SU-DHL-6 (cell line): ENCODE measurements around the gene COMT.

Source experiments
- H2AFZ ChIP-seq: fragments of 200-600 bp; sonication (generic); 2 replicates; pipeline ENCODE4 v1.6.1; 2014; ENCODE audit warnings: low read depth, mild to moderate bottlenecking, moderate library complexity, mixed read lengths, antibody characterized with exemption, low read length; ENCODE audit not compliant: severe bottlenecking
- H3F3A ChIP-seq: fragments of 200-600 bp; shearing (Covaris generic); 2 replicates; pipeline ENCODE4 v1.6.0; 2016; ENCODE audit warnings: antibody characterized with exemption, mild to moderate bottlenecking; ENCODE audit not compliant: insufficient read depth
- H3K27ac ChIP-seq: fragments of 200-600 bp; sonication (generic); 2 replicates; pipeline ENCODE4 v1.5.1; 2016; ENCODE audit warnings: low read depth, mild to moderate bottlenecking, low read length, moderate library complexity, mixed read lengths
- H3K27me3 ChIP-seq: fragments of 200-600 bp; sonication (generic), shearing (Covaris generic); 2 replicates; pipeline ENCODE4 v1.6.0; 2014; ENCODE audit warnings: mild to moderate bottlenecking, low read length
- H3K36me3 ChIP-seq: fragments of 200-600 bp; sonication (generic); 2 replicates; pipeline ENCODE4 v1.6.1; 2014; ENCODE audit warnings: mild to moderate bottlenecking, low read length, mixed read lengths
- H3K4me2 ChIP-seq: fragments of 300-600, 200-600 bp; shearing (Covaris generic), sonication (generic); 2 replicates; pipeline ENCODE4 v1.6.0; 2014; ENCODE audit warnings: low read length, low read depth, mild to moderate bottlenecking; ENCODE audit not compliant: poor library complexity, severe bottlenecking
- H3K4me3 ChIP-seq: fragments of 200-600 bp; sonication (generic); 2 replicates; pipeline ENCODE4 v1.5.1; 2014; ENCODE audit warnings: antibody characterized with exemption, low read length, mild to moderate bottlenecking, mixed read lengths; ENCODE audit not compliant: insufficient read depth, poor library complexity, severe bottlenecking
- H3K79me2 ChIP-seq: fragments of 200-600 bp; sonication (generic); 2 replicates; pipeline ENCODE4 v1.6.1; 2014; ENCODE audit warnings: mild to moderate bottlenecking, low read length, moderate library complexity; ENCODE audit not compliant: insufficient read depth
- H3K9ac ChIP-seq: fragments of 200-600 bp; sonication (generic); 2 replicates; pipeline ENCODE4 v1.7.0; 2014; ENCODE audit warnings: mild to moderate bottlenecking, low read length
- H3K9me2 ChIP-seq: fragments of 200-600 bp; sonication (generic); replicated peaks from 2 replicates; pipeline ENCODE4 v1.6.1; 2014; ENCODE audit warnings: low read length; ENCODE audit not compliant: insufficient read depth
- H3K9me3 ChIP-seq: fragments of 200-600 bp; sonication (generic); 2 replicates; pipeline ENCODE4 v1.6.1; 2014; ENCODE audit warnings: low read length, mixed read lengths; ENCODE audit not compliant: insufficient read depth
- H4K20me1 ChIP-seq: fragments of 200-600 bp; sonication (generic); 2 replicates; pipeline ENCODE4 v1.6.1; 2014; ENCODE audit warnings: low read depth, mild to moderate bottlenecking, antibody characterized with exemption, low read length, moderate library complexity, mixed read lengths
- EZH2phosphoT487 ChIP-seq: fragments of 200-600 bp; sonication (generic), shearing (Covaris generic); conservative IDR thresholded peaks from 2 replicates; pipeline ENCODE4 v1.6.1; 2018; ENCODE audit warnings: mild to moderate bottlenecking, antibody characterized with exemption, low read length, moderate library complexity, mixed read lengths
- TF ChIP-seq, protein P1 (sequence below): fragments of 200-600 bp; sonication (generic); IDR thresholded peaks from one replicate; pipeline ENCODE4 v1.5.1; 2017; ENCODE audit warnings: antibody characterized with exemption, mild to moderate bottlenecking, low read length, moderate library complexity; ENCODE audit not compliant: insufficient read depth, poor library complexity, severe bottlenecking

The COMT gene

DNA sequence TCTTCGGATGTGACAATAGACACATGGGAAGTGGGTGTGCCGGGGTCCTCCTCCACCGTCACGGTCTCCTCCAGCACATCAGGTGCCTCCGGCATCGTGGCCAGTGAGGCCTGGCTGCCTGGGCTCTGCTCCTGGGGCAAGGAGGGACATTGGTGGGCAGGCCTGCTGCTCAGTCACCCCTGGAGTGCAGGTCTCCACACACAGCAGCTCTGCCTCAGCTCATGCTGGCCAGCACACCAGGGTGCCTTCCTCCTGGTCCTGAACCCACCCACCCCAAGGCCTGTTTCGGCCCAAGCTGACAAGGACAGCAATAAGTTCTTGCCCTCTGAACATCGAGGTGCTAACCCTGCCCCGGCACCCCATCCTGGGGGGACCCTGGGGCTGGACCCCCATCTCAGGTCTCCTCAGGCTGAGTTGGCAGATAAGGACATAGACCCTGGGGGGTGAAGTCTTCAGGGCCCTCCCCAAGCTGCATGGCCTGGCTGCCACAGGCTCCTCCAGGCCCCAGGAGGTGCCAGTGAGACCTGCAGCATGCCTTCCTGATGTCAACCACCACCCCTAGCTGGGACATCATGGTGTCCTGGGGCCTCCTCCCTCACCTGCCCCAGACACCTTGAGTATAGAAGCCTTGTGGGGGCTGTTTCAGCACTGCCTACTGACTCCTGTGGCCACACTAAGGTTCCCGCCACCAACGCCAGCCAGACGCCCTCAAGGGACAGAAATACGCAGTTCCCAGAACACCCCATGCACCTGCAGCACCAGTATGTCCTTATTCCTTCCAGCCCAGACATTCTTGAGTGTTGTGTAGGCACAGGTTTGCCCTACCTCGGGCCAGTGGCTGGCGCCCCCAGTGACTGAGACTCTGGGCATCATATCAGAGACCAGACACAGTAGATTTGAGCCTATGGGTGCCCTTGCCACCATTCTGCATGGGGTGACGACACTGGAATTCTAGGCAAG is 40.7 kb downstream of the COMT start:
- H4K20me1 ChIP-seq: no peaks in the 10 kb centered on the region
- TF ChIP-seq, protein P1, sequence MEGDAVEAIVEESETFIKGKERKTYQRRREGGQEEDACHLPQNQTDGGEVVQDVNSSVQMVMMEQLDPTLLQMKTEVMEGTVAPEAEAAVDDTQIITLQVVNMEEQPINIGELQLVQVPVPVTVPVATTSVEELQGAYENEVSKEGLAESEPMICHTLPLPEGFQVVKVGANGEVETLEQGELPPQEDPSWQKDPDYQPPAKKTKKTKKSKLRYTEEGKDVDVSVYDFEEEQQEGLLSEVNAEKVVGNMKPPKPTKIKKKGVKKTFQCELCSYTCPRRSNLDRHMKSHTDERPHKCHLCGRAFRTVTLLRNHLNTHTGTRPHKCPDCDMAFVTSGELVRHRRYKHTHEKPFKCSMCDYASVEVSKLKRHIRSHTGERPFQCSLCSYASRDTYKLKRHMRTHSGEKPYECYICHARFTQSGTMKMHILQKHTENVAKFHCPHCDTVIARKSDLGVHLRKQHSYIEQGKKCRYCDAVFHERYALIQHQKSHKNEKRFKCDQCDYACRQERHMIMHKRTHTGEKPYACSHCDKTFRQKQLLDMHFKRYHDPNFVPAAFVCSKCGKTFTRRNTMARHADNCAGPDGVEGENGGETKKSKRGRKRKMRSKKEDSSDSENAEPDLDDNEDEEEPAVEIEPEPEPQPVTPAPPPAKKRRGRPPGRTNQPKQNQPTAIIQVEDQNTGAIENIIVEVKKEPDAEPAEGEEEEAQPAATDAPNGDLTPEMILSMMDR: no peak
- no peak for TF ChIP-seq EZH2phosphoT487
- H3F3A ChIP-seq: no peaks in the 10 kb centered on the region
- no peaks in the 10 kb centered on the region for H3K9me2 ChIP-seq
- no peaks in the 10 kb centered on the region for H3K79me2 ChIP-seq
- no peak overlapping the region for H2AFZ ChIP-seq
- H3K4me2 ChIP-seq: no peak overlapping the region
- no peak overlapping the region for H3K27ac ChIP-seq
- H3K36me3 ChIP-seq: no peaks in the 10 kb centered on the region
- H3K27me3 ChIP-seq: no peaks in the 10 kb centered on the region
- H3K9me3 ChIP-seq: no peaks in the 10 kb centered on the region
- no peak overlapping the region for H3K4me3 ChIP-seq
- H3K9ac ChIP-seq: no peak overlapping the region

DNA sequence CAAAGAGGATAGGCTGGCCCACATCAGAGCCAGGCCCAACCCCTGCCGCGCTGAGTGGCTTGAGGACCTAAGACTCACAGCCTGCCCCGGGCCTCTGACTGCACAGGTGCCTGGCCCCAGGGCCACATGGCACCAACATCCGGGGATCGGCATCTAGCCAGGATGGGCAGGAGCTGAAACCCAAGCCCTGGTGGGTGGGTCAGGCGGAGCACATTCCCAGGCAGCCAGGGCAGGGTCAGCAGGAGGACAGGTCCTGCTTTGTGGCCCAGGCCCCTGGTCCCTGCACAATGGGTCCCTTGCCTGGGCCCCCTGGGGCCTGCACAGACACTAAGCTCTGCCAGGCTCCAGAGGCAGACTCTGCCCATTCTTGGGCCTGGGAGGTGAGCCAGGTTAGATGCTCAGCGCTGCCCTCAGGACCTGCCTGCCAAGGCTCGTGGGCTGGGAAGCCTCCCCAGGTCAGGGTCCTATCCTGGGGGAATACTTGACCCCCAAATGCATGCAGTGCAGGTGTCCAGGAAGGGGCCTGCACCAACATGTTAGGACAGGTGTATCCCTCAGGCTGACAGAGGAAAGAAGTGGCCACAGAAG is 41.5 kb downstream of the COMT start:
- no peak overlapping the region for H3K4me2 ChIP-seq
- H3K9ac ChIP-seq: no peak overlapping the region
- H4K20me1 ChIP-seq: no peaks in the 10 kb centered on the region
- H3K9me2 ChIP-seq: no peaks in the 10 kb centered on the region
- H3K36me3 ChIP-seq: no peaks in the 10 kb centered on the region
- H3K79me2 ChIP-seq: no peaks in the 10 kb centered on the region
- no peak overlapping the region for H2AFZ ChIP-seq
- no peak for TF ChIP-seq EZH2phosphoT487
- TF ChIP-seq, protein P1: no peak
- H3F3A ChIP-seq: no peaks in the 10 kb centered on the region
- no peak overlapping the region for H3K4me3 ChIP-seq
- no peaks in the 10 kb centered on the region for H3K9me3 ChIP-seq
- no peak overlapping the region for H3K27ac ChIP-seq
- no peaks in the 10 kb centered on the region for H3K27me3 ChIP-seq

- no peak overlapping the region for H3K27ac ChIP-seq
- H3K9me2 ChIP-seq: no peaks in the 10 kb centered on the region
- no peaks in the 10 kb centered on the region for H3K27me3 ChIP-seq
- no peaks in the 10 kb centered on the region for H3K36me3 ChIP-seq
- no peaks in the 10 kb centered on the region for H3K9me3 ChIP-seq
- H3K9ac ChIP-seq: no peak overlapping the region
- no peak overlapping the region for H2AFZ ChIP-seq
- no peaks in the 10 kb centered on the region for H3F3A ChIP-seq
- no peak overlapping the region for H3K4me3 ChIP-seq
- TF ChIP-seq, protein P1: no peak
- no peak for TF ChIP-seq EZH2phosphoT487
- no peaks in the 10 kb centered on the region for H4K20me1 ChIP-seq
- no peaks in the 10 kb centered on the region for H3K79me2 ChIP-seq
- no peak overlapping the region for H3K4me2 ChIP-seq
These were observed 42.2 kb downstream of the COMT start for GRCh38 chr22:19983741-19984140.
